ENCODE data around the gene ANAPC4.

Gene ANAPC4

GRCh38 chr4:25330335-25330734 lies 46.7 kb upstream of the ANAPC4 start:
- no peaks in the 10 kb centered on the region for H3K4me1 ChIP-seq (ENCODE audit: control insufficient read depth, insufficient read depth, low read length)
- ChIA-PET CTCF (interaction anchor here (1.5 kb wide), 1 partner anchor 18 kb away, joined by 4 read pairs; the partner anchor contains the start of gene ZCCHC4), POLR2A (no interaction called here)
- no peak overlapping the region for H3K27ac ChIP-seq (ENCODE audit: extremely low read depth, low read depth, low read length)
- no peak overlapping the region for H3K4me3 ChIP-seq (ENCODE audit: low read depth, low read length)
- TF ChIP-seq ZNF561 (tag by site-specific recombination; IDR thresholded peaks at IDR 0.05; ENCODE audit: borderline replicate concordance): no peak
- TF ChIP-seq ZNF132 (tag by site-specific recombination; IDR thresholded peaks at IDR 0.05; ENCODE audit: borderline replicate concordance): no peak
- no peak for TF ChIP-seq BCL11A (tag by site-specific recombination; IDR thresholded peaks at IDR 0.05; ENCODE audit: low read depth)
- TF ChIP-seq GLIS1 (tag by site-specific recombination; IDR thresholded peaks at IDR 0.05): no peak
- TF ChIP-seq ZNF654 (tag by site-specific recombination; IDR thresholded peaks at IDR 0.05; ENCODE audit: low read depth): no peak
- TF ChIP-seq ZNF488 (tag by site-specific recombination; IDR thresholded peaks at IDR 0.05): no peak
- no peak for TF ChIP-seq ZNF394 (tag by site-specific recombination; IDR thresholded peaks at IDR 0.05; ENCODE audit: borderline replicate concordance)
- TF ChIP-seq ZNF202 (tag by site-specific recombination; IDR thresholded peaks at IDR 0.05; ENCODE audit: borderline replicate concordance): no peak
- no peak for TF ChIP-seq REPIN1 (tag by site-specific recombination; IDR thresholded peaks at IDR 0.05; ENCODE audit: low read depth)
- no peak for TF ChIP-seq FEZF1 (tag by site-specific recombination; IDR thresholded peaks at IDR 0.05)
- TF ChIP-seq ZNF473 (tag by site-specific recombination; IDR thresholded peaks at IDR 0.05): no peak
- TF ChIP-seq PRDM4 (tag by site-specific recombination; IDR thresholded peaks at IDR 0.05): no peak
- no peak for TF ChIP-seq OSR2 (tag by site-specific recombination; IDR thresholded peaks at IDR 0.05)
- TF ChIP-seq ZNF311 (tag by site-specific recombination; IDR thresholded peaks at IDR 0.05; ENCODE audit: borderline replicate concordance): no peak
- H3K36me3 ChIP-seq (ENCODE audit: control insufficient read depth in 2 of 2, insufficient read depth in 1 of 2, low read length in 2 of 2): peaks cover 0 to 3% of the 10 kb centered on the region in 2 experiments; a peak in 1 of 3 replicates
- no peaks in the 10 kb centered on the region for H3K9me3 ChIP-seq (ENCODE audit: control insufficient read depth, insufficient read depth, low read depth, low read length)

GRCh38 chr4:25330905-25331808 lies 45.9 kb upstream of the ANAPC4 start:
- Histone ChIP-seq H3K27ac (ENCODE audit: extremely low read depth, low read depth, low read length) (no peak overlapping the region), H3K4me3 (ENCODE audit: low read depth, low read length) (no peak overlapping the region), H3K9me3 (ENCODE audit: control insufficient read depth, insufficient read depth, low read depth, low read length) (no peaks in the 10 kb centered on the region), H3K36me3 (ENCODE audit: control insufficient read depth in 2 of 2, insufficient read depth in 1 of 2, low read length in 2 of 2) (peaks cover 0 to 6% of the 10 kb centered on the region in 2 experiments; a peak in 1 of 3 replicates), H3K4me1 (ENCODE audit: control insufficient read depth, insufficient read depth, low read length) (no peaks in the 10 kb centered on the region)
- ChIA-PET CTCF (interaction anchor here (0.6 to 2.8 kb wide), 4 partner anchors 19 to 41 kb away, joined by 3 to 8 read pairs (median 4); partner anchors contain the start of gene ZCCHC4), POLR2A (no interaction called here)
- TF ChIP-seq ZNF639 (tag by site-specific recombination; IDR thresholded peaks at IDR 0.05): no peak
- no peak for TF ChIP-seq ZNF175 (tag by site-specific recombination; IDR thresholded peaks at IDR 0.05)
- no peak for TF ChIP-seq ZNF266 (tag by site-specific recombination; IDR thresholded peaks at IDR 0.05; ENCODE audit: low read depth)
- TF ChIP-seq ZNF555 (tag by site-specific recombination; conservative IDR thresholded peaks at IDR 0.05): no peak
- no peak for TF ChIP-seq REST (tag by site-specific recombination; IDR thresholded peaks at IDR 0.05)
- no peak for TF ChIP-seq MZF1 (tag by site-specific recombination; IDR thresholded peaks at IDR 0.05; ENCODE audit: borderline replicate concordance)
- TF ChIP-seq HOXC10 (CRISPR knock-in tag; IDR thresholded peaks at IDR 0.05): no peak
- TF ChIP-seq ZNF121 (tag by site-specific recombination; IDR thresholded peaks at IDR 0.05): no peak
